HG03442 (cell line): ENCODE measurements around the gene MZF1.
"Not testable (repeated sequence)": the region's sequence is repeated elsewhere in the genome, so short reads cannot be mapped to it uniquely, and the experiment has no call there.

ENCODE experiments used
- ATAC-seq: cut with Tn5 transposase; IDR thresholded peaks from one replicate; pipeline ENCODE4 v1.9.1; 2021; ENCODE audit warnings: mild to moderate bottlenecking, moderate library complexity; ENCODE audit not compliant: unreplicated experiment

MZF1 gene

GRCh38 chr19:58543826-58544590 is 29.1 kb downstream of the MZF1 start, which contains the start of gene TRIM28:
TSS of gene TRIM28 (plus strand) at chr19:58544064. CDS start at chr19:58544758, 694 bp downstream.
- ATAC-seq: peak; percentile 79

GRCh38 chr19:58542641-58543372 is 30.3 kb downstream of the MZF1 start:
- ATAC-seq: not testable (repeated sequence)

GRCh38 chr19:58539169-58539559 is 34.0 kb downstream of the MZF1 start:
- not testable (repeated sequence) for ATAC-seq

GRCh38 chr19:58538257-58539168 is 34.6 kb downstream of the MZF1 start:
- ATAC-seq: no peak

- no peak for ATAC-seq
Measured at GRCh38 chr19:58536852-58537798, 36.0 kb downstream of the MZF1 start.

GRCh38 chr19:58535857-58536256 is 37.3 kb downstream of the MZF1 start:
- ATAC-seq: no peak

GRCh38 chr19:58531034-58531840 is 41.9 kb downstream of the MZF1 start:
- no peak for ATAC-seq

- ATAC-seq: no peak
Measured at GRCh38 chr19:58529405-58529804, 43.7 kb downstream of the MZF1 start.

- no peak for ATAC-seq
Measured at GRCh38 chr19:58522709-58523108, 50.4 kb downstream of the MZF1 start.

- no peak for ATAC-seq
Measured at GRCh38 chr19:58521651-58522050, 51.5 kb downstream of the MZF1 start.

- ATAC-seq: no peak
Measured at GRCh38 chr19:58520257-58520599, 52.9 kb downstream of the MZF1 start.

- peak; percentile 76 for ATAC-seq
Measured at GRCh38 chr19:58519355-58520256, 53.5 kb downstream of the MZF1 start, which contains the start of gene ZBTB45. TSS of gene ZBTB45 (minus strand) at chr19:58519810. CDS start at chr19:58517673, 2,137 bp downstream.

- ATAC-seq: peak; percentile 2
Measured at GRCh38 chr19:58519087-58519354, 54.1 kb downstream of the MZF1 start.

GRCh38 chr19:58518256-58519086 is 54.7 kb downstream of the MZF1 start:
- ATAC-seq: no peak

GRCh38 chr19:58516964-58517833 is 55.9 kb downstream of the MZF1 start:
- ATAC-seq: no peak

- no peak for ATAC-seq
Measured at GRCh38 chr19:58516246-58516836, 56.8 kb downstream of the MZF1 start.
